HCT116 (cell line): ENCODE measurements around the gene VEPH1. TPM values are rescaled to one million over a fixed set of nuclear protein-coding genes. Genes with fewer than 3 reads are reported as not detected.

Source experiments
- ATAC-seq: fragments of 200-7000 bp; cut with Tn5 transposase; 2 replicates; pipeline ENCODE4 v1.9.1; 2020; ENCODE audit warnings: mild to moderate bottlenecking, moderate library complexity
- BruUV-seq: library from RNA; stranded (reverse); fragments of 400-500 nt; replicated peaks from 2 replicates; lab custom pipeline; 2021; lab: Mats Ljungman, UMichigan
- CTCF ChIA-PET: fragments of 300-600 bp; sonication (Branson Sonifier 250); formaldehyde crosslinking; loops from one replicate; lab custom pipeline; 2021; ENCODE audit warnings: antibody characterized with exemption; lab: Charles Lee
- POLR2A ChIA-PET: fragments of 300-600, 350-600 bp; sonication (Branson Sonifier 250); formaldehyde crosslinking; loops from one replicate; lab custom pipeline; 2021; ENCODE audit warnings: antibody characterized with exemption; lab: Charles Lee
- RAD21 ChIA-PET, 2 experiments: fragments of 300-600 bp; sonication (Branson Sonifier 250); formaldehyde crosslinking; loops; one replicate each; lab custom pipeline; 2023; ENCODE audit warnings: low total read pairs in 2 of 2; ENCODE audit not compliant: uncharacterized antibody in 2 of 2, unreplicated experiment in 2 of 2, low non-redundant PET in 1 of 2; lab: Charles Lee
- DNase-seq: peaks from one replicate; pipeline ENCODE4 v3.0.0-alpha.2; 2010; ENCODE audit warnings: low read depth, low spot score
- H2AFZ ChIP-seq: fragments of 200-600 bp; shearing (Covaris generic), sonication (generic); 2 replicates; pipeline ENCODE4 v1.6.1; 2017; ENCODE audit warnings: low read depth, mixed run types, mixed read lengths, antibody characterized with exemption, low read length; ENCODE audit not compliant: poor library complexity, severe bottlenecking
- H3K27ac ChIP-seq: 2 replicates; pipeline ENCODE4 v1.5.1; 2012; ENCODE audit warnings: low read depth, low read length
- H3K27me3 ChIP-seq: fragments of 200-600 bp; sonication (generic); 2 replicates; pipeline ENCODE4 v1.6.1; 2016; ENCODE audit warnings: mixed run types, low read length, mixed read lengths; ENCODE audit not compliant: insufficient read depth
- H3K36me3 ChIP-seq, 2 experiments: fragments of 200-500 bp in 1 of 2; fragments of 200-600 bp in 1 of 2; sonication (Bioruptor generic) in 1 of 2; sonication (generic) in 1 of 2; 2 replicates each; pipeline versions ENCODE4 v1.5.1 to v1.6.1; 2014 to 2016; ENCODE audit warnings: low read length in 2 of 2, inconsistent platforms in 1 of 2, mixed read lengths in 1 of 2, mixed run types in 1 of 2; ENCODE audit not compliant: insufficient read depth in 2 of 2, control insufficient read depth in 1 of 2
- H3K4me1 ChIP-seq, 2 experiments: fragments of 200-600 bp in 1 of 2; sonication (generic) in 1 of 2; 2 replicates each; pipeline versions ENCODE4 v1.5.1 to v1.6.1; 2012 to 2017; ENCODE audit warnings: low read length in 2 of 2, inconsistent platforms in 1 of 2, mild to moderate bottlenecking in 1 of 2, mixed read lengths in 1 of 2, mixed run types in 1 of 2, moderate library complexity in 1 of 2; ENCODE audit not compliant: insufficient read depth in 2 of 2, control insufficient read depth in 1 of 2
- H3K4me2 ChIP-seq: fragments of 200-600 bp; sonication (generic); 2 replicates; pipeline ENCODE4 v1.6.1; 2017; ENCODE audit warnings: mixed run types, low read length, mixed read lengths
- H3K4me3 ChIP-seq, 2 experiments: fragments of 200-600 bp in 1 of 2; sonication (generic) in 1 of 2; replicated peaks in 1 of 2; 2 replicates each; pipeline ENCODE4 v1.5.1; 2011 to 2016; ENCODE audit warnings: low read length in 2 of 2, control low read depth in 1 of 2, low read depth in 1 of 2, mild to moderate bottlenecking in 1 of 2, mixed read lengths in 1 of 2, mixed run types in 1 of 2
- H3K79me2 ChIP-seq: fragments of 200-600 bp; sonication (generic); 2 replicates; pipeline ENCODE4 v1.6.1; 2017; ENCODE audit warnings: mild to moderate bottlenecking, mixed run types, low read length, moderate library complexity, mixed read lengths; ENCODE audit not compliant: insufficient read depth
- H3K9ac ChIP-seq: fragments of 200-600 bp; sonication (generic); 2 replicates; pipeline ENCODE4 v1.6.1; 2016; ENCODE audit warnings: low read length, mixed read lengths
- H3K9me2 ChIP-seq: fragments of 200-600 bp; sonication (generic), shearing (Covaris generic); 2 replicates; pipeline ENCODE4 v1.6.1; 2017; ENCODE audit warnings: mixed run types, mild to moderate bottlenecking, moderate library complexity; ENCODE audit not compliant: insufficient read depth
- H3K9me3 ChIP-seq, 2 experiments: fragments of 200-500 bp in 1 of 2; fragments of 200-600 bp in 1 of 2; sonication (Bioruptor generic) in 1 of 2; sonication (generic) in 1 of 2; 2 replicates each; pipeline ENCODE4 v1.6.1; 2014 to 2017; ENCODE audit warnings: low read length in 2 of 2, mixed read lengths in 2 of 2, inconsistent platforms in 1 of 2, low read depth in 1 of 2, mild to moderate bottlenecking in 1 of 2, mixed run types in 1 of 2, moderate library complexity in 1 of 2; ENCODE audit not compliant: control insufficient read depth in 1 of 2, insufficient read depth in 1 of 2
- H4K20me1 ChIP-seq: fragments of 200-600 bp; sonication (generic), shearing (Covaris generic); 2 replicates; pipeline ENCODE4 v1.6.1; 2017; ENCODE audit warnings: mixed run types, mild to moderate bottlenecking, moderate library complexity; ENCODE audit not compliant: insufficient read depth
- CBX3 ChIP-seq: IDR thresholded peaks from 2 replicates; pipeline ENCODE4 v1.6.1; 2012; ENCODE audit warnings: low read depth
- CEBPB ChIP-seq: IDR thresholded peaks from 2 replicates; pipeline ENCODE4 v1.6.1; 2012; ENCODE audit warnings: low read depth
- CTCF ChIP-seq, 3 experiments: fragments of 200-600 bp in 1 of 3; sonication (generic) in 1 of 3; IDR thresholded peaks in 2 of 3; conservative IDR thresholded peaks in 1 of 3; 2 replicates each; pipeline ENCODE4 v1.5.1; 2012 to 2017; ENCODE audit warnings: low read depth in 2 of 3, low read length in 2 of 3, antibody characterized with exemption in 1 of 3, borderline replicate concordance in 1 of 3, control low read depth in 1 of 3, mild to moderate bottlenecking in 1 of 3, mixed read lengths in 1 of 3, mixed run types in 1 of 3, moderate library complexity in 1 of 3; ENCODE audit not compliant: insufficient read depth in 1 of 3
- EZH2 ChIP-seq: fragments of 200-600 bp; sonication (generic); IDR thresholded peaks from 2 replicates; pipeline ENCODE4 v1.6.1; 2017; ENCODE audit warnings: antibody characterized with exemption, mixed run types
- EZH2phosphoT487 ChIP-seq: fragments of 200-600 bp; IDR thresholded peaks from 2 replicates; pipeline ENCODE4 v1.6.1; 2018; ENCODE audit warnings: antibody characterized with exemption, borderline replicate concordance
- JUND ChIP-seq: IDR thresholded peaks from 2 replicates; pipeline ENCODE4 v1.6.1; 2012
- POLR2A ChIP-seq: IDR thresholded peaks from 2 replicates; pipeline ENCODE4 v1.7.0; 2011; ENCODE audit warnings: borderline replicate concordance; ENCODE audit not compliant: insufficient read depth, insufficient read length; ENCODE audit errors: extremely low read depth
- RAD21 ChIP-seq: IDR thresholded peaks from 2 replicates; pipeline ENCODE4 v1.6.1; 2012; ENCODE audit warnings: low read depth, mild to moderate bottlenecking
- SIN3A ChIP-seq: IDR thresholded peaks from 2 replicates; pipeline ENCODE4 v1.6.1; 2012; ENCODE audit warnings: low read depth
- SP1 ChIP-seq: IDR thresholded peaks from 2 replicates; pipeline ENCODE4 v1.6.1; 2012; ENCODE audit warnings: low read depth
- ZFX ChIP-seq: fragments of 450-650 bp; IDR thresholded peaks from 2 replicates; pipeline ENCODE4 v1.6.1; 2017
- intact Hi-C: fragments of 100-400 bp; cut with micrococcal nuclease; formaldehyde crosslinking; loops from 2 replicates; pipeline ENCODE4 v1.10.0; 2022
- total RNA-seq: library from RNA; stranded (reverse); gene quantifications from one replicate; pipeline ENCODE4 v1.2.1, GENCODE V29; 2021; ENCODE audit not compliant: unreplicated experiment
- TF ChIP-seq, protein P1 (sequence below): IDR thresholded peaks from 2 replicates; pipeline ENCODE4 v1.6.1; 2012; ENCODE audit warnings: low read depth

Gene VEPH1
- total RNA-seq, 1 experiment from 2014 or later, result 4.9 TPM

DNA sequence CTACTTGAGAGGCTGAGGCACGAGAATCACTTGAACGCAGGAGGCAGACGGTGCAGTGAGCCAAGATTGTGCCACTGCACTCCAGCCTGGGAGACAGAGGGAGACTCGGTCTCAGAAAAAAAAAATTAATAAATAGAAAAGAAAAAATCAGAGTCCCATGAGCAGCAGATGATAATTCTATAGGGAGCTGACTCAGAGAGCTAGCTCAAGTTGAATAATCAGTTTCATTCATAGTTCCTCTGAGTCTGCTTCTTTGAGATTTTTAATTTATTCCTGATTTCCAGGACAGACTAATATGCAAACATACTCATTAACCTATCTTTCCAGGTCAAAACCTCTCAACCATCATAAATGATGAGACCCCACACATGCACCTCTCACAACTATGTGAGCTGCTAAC lies 121.6 kb downstream of the VEPH1 start:
- BruUV-seq, result no TSS peak
- POLR2A ChIA-PET, result no interaction called here
- no peaks in the 10 kb centered on the region for H3K36me3 ChIP-seq
- no peak for TF ChIP-seq SP1
- TF ChIP-seq ZFX, result no peak
- no peak for TF ChIP-seq CTCF (IDR thresholded peaks at IDR 0.05 in 2 of 3, conservative IDR thresholded peaks at IDR 0.05 in 1 of 3; ENCODE audit: borderline replicate concordance in 1 of 3, insufficient read depth in 1 of 3, low read depth in 2 of 3, low read length in 2 of 3)
- TF ChIP-seq SIN3A, result no peak
- TF ChIP-seq, all 23 proteins: peak for 0
- H3K4me1 ChIP-seq, result no peaks in the 10 kb centered on the region
- H3K4me3 ChIP-seq, result no peak overlapping the region
- H3K4me2 ChIP-seq, result no peak overlapping the region
- no peaks in the 10 kb centered on the region for H3K27me3 ChIP-seq
- ChIA-PET RAD21 (no interaction called here), CTCF (no interaction called here)
- intact Hi-C loops, result no loop called here
- no peak for DNase-seq
- H3K27ac ChIP-seq, result no peak overlapping the region
- H3K9me3 ChIP-seq, result no peaks in the 10 kb centered on the region
- H2AFZ ChIP-seq, result no peak overlapping the region
- no peaks in the 10 kb centered on the region for H3K9me2 ChIP-seq
- H4K20me1 ChIP-seq, result no peaks in the 10 kb centered on the region
- H3K9ac ChIP-seq, result no peak overlapping the region
- H3K79me2 ChIP-seq, result no peaks in the 10 kb centered on the region
- no peak for ATAC-seq

GRCh38 chr3:157379525-157380140 lies 123.6 kb downstream of the VEPH1 start:
- H3K27me3 ChIP-seq, result no peaks in the 10 kb centered on the region
- no peak overlapping the region for H3K4me3 ChIP-seq
- no peak for ATAC-seq
- DNase-seq, result no peak
- no peak overlapping the region for H3K4me2 ChIP-seq
- ChIA-PET POLR2A (no interaction called here), CTCF (no interaction called here), RAD21 (no interaction called here)
- H3K9me3 ChIP-seq, result no peaks in the 10 kb centered on the region
- no peaks in the 10 kb centered on the region for H3K79me2 ChIP-seq
- no peaks in the 10 kb centered on the region for H3K9me2 ChIP-seq
- H4K20me1 ChIP-seq, result no peaks in the 10 kb centered on the region
- H3K9ac ChIP-seq, result no peak overlapping the region
- H3K4me1 ChIP-seq, result no peaks in the 10 kb centered on the region
- intact Hi-C loops, result no loop called here
- BruUV-seq, result no TSS peak
- no peak overlapping the region for H2AFZ ChIP-seq
- no peaks in the 10 kb centered on the region for H3K36me3 ChIP-seq
- no peak overlapping the region for H3K27ac ChIP-seq
- TF ChIP-seq JUND (no peak), EZH2 (no peak), SP1 (no peak), ZFX (no peak), RAD21 (no peak), POLR2A (no peak), CTCF (IDR thresholded peaks at IDR 0.05 in 2 of 3, conservative IDR thresholded peaks at IDR 0.05 in 1 of 3; ENCODE audit: borderline replicate concordance in 1 of 3, insufficient read depth in 1 of 3, low read depth in 2 of 3, low read length in 2 of 3) (no peak), SIN3A (no peak), CBX3 (no peak), EZH2phosphoT487 (no peak), CEBPB (no peak)
- TF ChIP-seq, protein P1, sequence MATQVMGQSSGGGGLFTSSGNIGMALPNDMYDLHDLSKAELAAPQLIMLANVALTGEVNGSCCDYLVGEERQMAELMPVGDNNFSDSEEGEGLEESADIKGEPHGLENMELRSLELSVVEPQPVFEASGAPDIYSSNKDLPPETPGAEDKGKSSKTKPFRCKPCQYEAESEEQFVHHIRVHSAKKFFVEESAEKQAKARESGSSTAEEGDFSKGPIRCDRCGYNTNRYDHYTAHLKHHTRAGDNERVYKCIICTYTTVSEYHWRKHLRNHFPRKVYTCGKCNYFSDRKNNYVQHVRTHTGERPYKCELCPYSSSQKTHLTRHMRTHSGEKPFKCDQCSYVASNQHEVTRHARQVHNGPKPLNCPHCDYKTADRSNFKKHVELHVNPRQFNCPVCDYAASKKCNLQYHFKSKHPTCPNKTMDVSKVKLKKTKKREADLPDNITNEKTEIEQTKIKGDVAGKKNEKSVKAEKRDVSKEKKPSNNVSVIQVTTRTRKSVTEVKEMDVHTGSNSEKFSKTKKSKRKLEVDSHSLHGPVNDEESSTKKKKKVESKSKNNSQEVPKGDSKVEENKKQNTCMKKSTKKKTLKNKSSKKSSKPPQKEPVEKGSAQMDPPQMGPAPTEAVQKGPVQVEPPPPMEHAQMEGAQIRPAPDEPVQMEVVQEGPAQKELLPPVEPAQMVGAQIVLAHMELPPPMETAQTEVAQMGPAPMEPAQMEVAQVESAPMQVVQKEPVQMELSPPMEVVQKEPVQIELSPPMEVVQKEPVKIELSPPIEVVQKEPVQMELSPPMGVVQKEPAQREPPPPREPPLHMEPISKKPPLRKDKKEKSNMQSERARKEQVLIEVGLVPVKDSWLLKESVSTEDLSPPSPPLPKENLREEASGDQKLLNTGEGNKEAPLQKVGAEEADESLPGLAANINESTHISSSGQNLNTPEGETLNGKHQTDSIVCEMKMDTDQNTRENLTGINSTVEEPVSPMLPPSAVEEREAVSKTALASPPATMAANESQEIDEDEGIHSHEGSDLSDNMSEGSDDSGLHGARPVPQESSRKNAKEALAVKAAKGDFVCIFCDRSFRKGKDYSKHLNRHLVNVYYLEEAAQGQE, result no peak
